Stimulated activated CD8-positive, alpha-beta memory T cell treated with anti-CD3 and anti-CD28 coated beads, Interleukin-4, amount 100 ng/mL, for 48 hours (primary cell): Measurements from ENCODE around the gene ZNF76.

ENCODE experiments used
- DNase-seq: peaks from one replicate; pipeline ENCODE4 v3.0.0-alpha.2; 2020

The ZNF76 gene

DNA sequence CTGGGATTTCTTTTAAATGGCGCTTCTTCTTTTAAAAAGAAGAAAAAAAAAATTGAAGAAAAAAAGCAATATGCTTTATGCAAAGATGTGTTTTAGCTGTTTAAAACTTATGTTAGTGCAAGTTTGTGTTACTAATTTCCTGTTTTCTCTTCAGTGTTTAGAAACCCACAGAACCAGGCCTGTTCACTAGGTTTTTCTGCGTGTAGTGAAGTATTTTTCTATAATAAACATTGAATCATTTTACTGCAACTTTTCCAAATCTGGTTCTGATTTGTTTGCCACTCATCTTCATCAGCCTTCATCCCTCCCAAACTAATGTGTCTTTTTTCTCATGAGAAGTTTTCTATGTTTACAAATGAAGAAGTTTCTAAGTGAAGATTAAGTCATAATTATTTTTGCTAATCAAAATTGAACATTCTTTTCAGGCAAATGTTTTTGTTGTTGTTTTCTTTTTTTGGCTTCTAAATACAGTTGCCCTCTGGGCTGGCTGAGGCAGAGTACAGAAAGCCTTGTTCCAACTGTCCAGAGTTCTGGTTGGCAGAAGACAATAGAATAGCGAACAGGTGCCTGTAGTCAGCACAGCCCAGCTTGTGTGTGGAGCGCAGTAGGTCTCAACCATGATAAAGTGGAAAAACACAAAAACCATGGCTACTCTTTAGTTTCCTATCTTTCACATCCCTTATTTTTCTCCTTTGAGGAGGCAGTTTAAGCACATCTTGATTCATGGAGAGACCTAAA lies 14.5 kb downstream of the ZNF76 start:
- DNase-seq, result no peak

GRCh38 chr6:35275744-35276260 lies 16.3 kb downstream of the ZNF76 start:
- DNase-seq, result no peak

- DNase-seq, result no peak
Measured at GRCh38 chr6:35278708-35279107, 19.2 kb downstream of the ZNF76 start.

GRCh38 chr6:35280903-35281302 lies 21.4 kb downstream of the ZNF76 start:
- DNase-seq, result no peak

DNA sequence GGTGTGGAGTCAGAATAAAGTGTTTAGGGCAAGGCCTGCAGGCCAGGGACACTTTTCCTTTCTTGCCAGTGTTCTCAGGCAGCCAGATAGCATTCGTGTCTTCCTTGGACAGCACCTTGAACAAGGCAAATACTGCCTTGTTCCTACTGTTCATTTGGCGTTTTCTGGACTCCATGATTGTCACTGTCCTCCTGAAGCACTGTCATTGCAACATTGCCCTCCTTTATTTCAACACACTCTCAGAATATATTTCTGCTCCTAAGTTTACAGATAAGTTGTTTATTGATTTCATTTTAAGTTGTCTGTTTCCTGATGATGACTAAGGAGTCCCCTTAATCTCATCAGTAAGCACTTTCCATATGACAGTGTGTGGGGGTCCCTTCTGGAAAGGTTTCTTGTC lies 22.9 kb downstream of the ZNF76 start:
- DNase-seq, result no peak

DNA sequence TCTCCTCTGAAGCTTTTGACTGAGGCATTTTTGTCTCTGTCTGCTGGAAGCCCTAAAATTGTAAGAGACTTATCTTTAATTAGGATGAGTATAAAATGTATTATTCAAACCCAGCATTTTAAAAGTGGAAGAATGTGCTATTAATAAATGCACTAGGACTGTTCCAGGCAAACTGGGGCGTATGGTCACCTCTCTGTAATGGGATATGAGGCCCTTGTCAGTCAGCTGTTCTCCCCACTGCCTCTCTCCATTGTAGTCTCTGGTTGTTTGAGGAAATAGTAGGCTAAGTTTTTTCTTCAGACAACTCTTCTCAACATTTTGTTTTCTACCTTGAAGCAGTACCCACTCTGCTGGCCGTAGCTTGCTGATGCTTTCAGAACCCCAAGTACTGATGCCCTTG lies 23.8 kb downstream of the ZNF76 start:
- no peak for DNase-seq

DNA sequence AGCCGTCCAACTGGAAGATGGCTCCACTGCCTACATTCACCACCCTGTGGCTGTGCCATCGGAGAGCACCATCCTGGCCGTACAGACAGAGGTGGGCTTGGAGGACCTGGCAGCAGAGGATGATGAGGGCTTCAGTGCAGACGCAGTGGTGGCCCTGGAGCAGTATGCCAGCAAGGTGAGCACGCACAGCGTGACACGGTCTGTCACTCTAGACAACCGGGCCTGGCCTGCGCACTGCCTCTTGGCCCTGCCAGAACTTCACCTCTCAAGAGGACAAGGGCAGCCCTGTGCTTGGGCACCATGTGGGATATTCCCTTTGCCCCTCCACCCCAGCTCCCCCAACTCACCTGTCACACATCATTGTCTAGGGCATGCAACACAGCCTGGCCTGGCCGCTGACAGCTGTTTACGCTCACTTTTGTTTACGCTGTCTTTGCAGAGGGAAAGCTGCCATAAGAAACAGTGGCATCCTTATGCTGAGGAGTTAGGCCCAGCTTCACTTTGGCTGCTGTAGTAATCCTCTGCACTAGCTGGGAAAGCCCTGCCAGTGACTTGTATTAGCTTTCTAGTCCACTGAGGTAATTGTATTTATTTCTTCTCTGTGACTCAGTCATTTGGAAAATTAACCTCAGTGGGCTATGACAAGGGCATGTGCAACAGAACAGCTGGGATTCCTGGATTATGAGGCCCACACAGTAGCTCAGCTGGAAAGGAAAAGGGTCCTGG lies 28.3 kb downstream of the ZNF76 start:
- DNase-seq, result no peak

GRCh38 chr6:35288834-35289233 lies 29.3 kb downstream of the ZNF76 start:
- no peak for DNase-seq

- no peak for DNase-seq
Measured at GRCh38 chr6:35291491-35291890, 32.0 kb downstream of the ZNF76 start.

DNA sequence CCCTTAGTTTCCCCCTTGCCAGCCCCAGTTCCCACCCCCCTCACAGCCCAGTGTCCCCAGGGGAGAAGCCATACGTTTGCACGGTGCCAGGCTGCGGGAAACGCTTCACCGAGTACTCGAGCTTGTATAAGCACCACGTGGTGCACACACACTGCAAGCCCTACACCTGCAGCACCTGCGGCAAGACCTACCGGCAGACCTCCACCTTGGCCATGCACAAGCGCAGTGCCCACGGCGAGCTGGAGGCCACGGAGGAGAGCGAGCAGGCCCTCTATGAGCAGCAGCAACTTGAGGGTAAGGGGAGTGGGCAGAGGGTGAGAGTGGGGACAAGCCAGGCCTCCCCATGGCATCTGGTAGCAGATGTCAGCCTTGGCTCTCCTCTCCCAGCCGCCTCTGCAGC lies 33.0 kb downstream of the ZNF76 start:
- DNase-seq, result no peak

GRCh38 chr6:35293681-35294080 lies 34.1 kb downstream of the ZNF76 start:
- no peak for DNase-seq

GRCh38 chr6:35294308-35294945 lies 34.9 kb downstream of the ZNF76 start:
- DNase-seq, result peak; percentile 58

- no peak for DNase-seq
Measured at GRCh38 chr6:35295036-35295435, 35.5 kb downstream of the ZNF76 start.

DNA sequence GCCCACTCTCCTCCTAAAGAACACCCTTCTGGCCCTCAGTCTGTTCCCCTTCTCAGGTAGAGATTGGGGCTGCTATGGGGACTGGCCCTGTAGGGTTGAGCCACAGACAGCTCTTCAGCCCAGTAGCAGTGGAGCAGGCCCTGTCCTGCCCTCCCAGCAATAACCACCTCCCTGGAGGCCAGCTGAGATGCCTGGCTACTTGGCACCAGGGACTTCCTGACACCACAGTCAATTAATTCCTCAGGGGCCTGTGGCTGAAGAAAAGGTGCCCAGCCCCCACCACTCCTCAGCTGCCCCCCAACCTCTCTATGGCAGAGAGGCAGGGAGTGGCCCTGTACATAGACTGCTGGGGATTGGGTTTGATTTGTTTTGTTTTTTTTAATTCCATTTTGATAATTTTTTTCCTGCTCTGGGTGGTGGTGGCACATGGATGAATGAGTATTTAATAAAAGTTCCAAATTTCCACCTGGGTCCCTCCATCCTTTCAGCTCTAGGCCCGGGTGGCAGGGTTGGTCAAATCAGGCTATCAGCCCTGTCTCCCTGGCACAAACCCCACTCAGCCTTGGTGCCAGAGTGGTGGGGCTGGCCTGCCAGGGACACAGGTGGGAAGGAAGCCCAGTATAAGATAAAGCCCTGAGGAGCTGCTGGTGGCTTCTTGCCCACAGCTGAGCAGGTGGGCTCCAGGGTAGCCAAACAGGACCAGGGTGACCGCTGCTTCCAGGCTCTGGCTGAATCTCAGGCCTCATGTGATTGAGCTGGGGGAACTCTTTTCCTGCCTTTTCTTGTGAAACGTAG lies 36.2 kb downstream of the ZNF76 start:
- DNase-seq, result no peak

DNA sequence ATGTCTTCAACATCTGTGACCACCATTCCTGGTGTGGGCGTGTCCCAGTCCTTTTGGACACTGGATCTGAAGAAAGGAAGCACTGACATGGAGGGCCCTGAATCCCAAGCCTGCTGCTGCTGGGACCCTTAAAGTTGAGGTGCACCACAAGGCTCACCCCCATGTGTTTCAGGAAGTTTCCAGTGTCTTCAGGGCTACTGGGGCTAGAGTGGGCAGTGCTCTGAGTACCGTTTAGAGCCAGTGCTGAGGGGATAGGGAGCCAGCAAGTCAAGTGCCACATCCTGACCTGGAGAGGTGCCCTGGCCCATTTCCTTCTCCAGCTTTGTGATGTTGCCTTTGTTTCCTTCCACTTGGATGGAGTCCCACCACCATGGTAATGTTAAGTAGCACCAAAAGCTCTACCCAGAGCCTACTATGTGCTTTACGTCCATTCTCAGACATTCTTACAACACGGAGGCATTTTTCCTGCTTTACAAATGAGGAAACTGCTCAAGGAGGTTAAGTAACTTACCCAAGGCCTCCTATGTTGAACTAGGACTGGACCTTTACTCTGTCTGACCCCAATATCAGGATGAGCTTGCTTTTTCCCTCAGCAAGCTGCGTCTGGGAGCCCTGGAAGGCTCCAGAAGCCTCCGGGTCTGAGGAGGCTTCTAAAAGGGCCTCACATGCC lies 37.5 kb downstream of the ZNF76 start:
- DNase-seq, result no peak

DNA sequence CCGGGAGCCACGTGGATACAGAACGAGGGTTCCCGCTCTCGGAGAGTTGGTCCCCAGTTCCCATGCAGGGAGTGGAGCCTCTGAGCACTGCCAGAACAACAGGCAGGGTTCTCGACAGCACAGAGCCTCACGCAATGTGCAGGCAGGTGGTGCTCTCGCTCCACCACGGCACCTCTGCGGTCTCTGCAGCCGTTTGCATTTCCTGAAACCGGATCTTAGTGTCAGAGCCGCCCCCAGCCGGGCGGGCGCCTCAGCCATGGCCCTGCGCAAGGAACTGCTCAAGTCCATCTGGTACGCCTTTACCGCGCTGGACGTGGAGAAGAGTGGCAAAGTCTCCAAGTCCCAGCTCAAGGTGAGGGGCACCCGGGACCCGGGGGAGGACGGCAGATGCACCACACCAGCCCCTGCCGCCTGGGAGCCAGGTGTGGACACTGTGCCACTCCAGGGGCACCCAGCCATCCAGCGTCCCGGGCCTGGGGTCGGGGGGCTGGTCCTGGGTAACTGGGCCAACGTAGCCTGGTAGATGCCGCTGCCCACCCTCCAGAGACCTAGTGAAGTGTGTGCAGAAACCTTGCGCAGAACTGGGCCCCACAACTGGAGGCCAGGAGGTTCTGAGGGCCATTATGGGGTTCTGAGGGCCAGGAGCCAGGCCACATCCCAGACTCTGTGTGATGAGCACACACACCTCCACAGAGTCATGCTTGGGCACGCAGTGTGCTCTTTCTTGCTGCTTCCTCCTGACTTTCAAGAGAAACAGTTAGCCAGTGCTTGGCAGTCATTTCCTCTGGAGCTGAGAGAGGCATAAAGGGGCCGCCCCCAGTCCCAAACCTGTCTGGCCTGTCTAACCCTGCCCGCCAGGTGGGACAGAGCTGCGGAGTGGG lies 38.3 kb downstream of the ZNF76 start, which contains the start of gene DEF6:
TSS of gene DEF6 (plus strand) at position 218 of the 881 bp plus-strand sequence. CDS start at position 257, 39 bp downstream.
- DNase-seq, result peak; percentile 90

DNA sequence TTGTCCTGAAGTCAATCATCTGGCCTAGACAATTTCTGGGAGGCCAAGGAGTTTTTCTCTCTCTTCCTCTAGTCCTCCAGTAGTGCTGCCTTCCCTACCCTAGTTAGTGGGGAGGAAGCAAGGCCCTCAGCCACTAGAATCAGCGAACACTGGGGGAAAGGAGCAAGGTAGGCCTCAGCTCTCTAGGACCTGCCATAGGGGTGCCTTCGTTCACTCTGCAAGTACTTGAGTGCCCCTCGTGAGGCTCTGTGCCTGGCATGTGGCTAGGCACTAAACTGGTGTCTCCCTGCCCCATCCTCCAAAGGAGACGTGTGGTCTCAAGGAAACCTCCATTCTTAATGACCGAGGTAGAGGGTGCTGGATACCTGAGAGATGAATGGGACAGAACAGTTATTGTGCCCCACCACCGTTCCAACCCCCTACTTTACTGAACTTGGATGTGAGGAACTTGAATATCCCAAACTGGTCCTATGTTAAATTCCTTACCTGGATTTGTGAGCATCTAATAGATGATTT lies 39.1 kb downstream of the ZNF76 start:
- no peak for DNase-seq

- DNase-seq, result peak; percentile 56
Measured at GRCh38 chr6:35299674-35300073, 40.1 kb downstream of the ZNF76 start.

GRCh38 chr6:35300848-35301247 lies 41.3 kb downstream of the ZNF76 start:
- DNase-seq, result peak; percentile 46

GRCh38 chr6:35302604-35303241 lies 43.2 kb downstream of the ZNF76 start:
- DNase-seq, result peak; percentile 92
